ENCODE results near the gene FOXK2. TPM values are rescaled to one million over a fixed set of nuclear protein-coding genes. Genes with fewer than 3 reads are reported as not detected.
"Not testable (repeated sequence)": the region's sequence is repeated elsewhere in the genome, so short reads cannot be mapped to it uniquely, and the experiment has no call there.

Gene FOXK2
- polyA plus RNA-seq, 2 of the 4 experiments (the other 2 are of a cell fraction) = 34.8 to 39.2 TPM

- WGBS (ENCODE audit: missing lambda C conversion rate) = 94% methylated on average over 13 of the region's 13 CpGs
- Histone ChIP-seq H3K4me3 (no peak overlapping the region), H3K4me2 (no peak overlapping the region), H3K27ac (no peak overlapping the region), H3K9me3 (no peaks in the 10 kb centered on the region), H3K4me1 (peaks cover 27% of the 10 kb centered on the region)
- POLR2A ChIA-PET = no interaction called here
- ATAC-seq = no peak
- CTCF ChIA-PET = interaction anchor here (1.0 to 3.2 kb wide), 13 partner anchors 9 to 200 kb away, joined by 3 to 26 read pairs (median 10); partner anchors contain the start of gene FOXK2
- DNase-seq (ENCODE audit: low read depth in 1 of 2, low spot score in 1 of 2) = no peak
- no peak for FAIRE-seq
- TF ChIP-seq CHD4 (IDR thresholded peaks at IDR 0.05; ENCODE audit: borderline replicate concordance) (no peak), BHLHE40 (IDR thresholded peaks at IDR 0.05; ENCODE audit: low read depth, low read length) (no peak), REST (IDR thresholded peaks at IDR 0.05) (no peak), JUNB (IDR thresholded peaks at IDR 0.05) (no peak), CTCF (IDR thresholded peaks at IDR 0.05) (no peak), CBX8 (IDR thresholded peaks at IDR 0.05) (no peak), RAD21 (conservative IDR thresholded peaks at IDR 0.05 in 1 of 2, IDR thresholded peaks at IDR 0.05 in 1 of 2) (no peak), POLR2AphosphoS2 (conservative IDR thresholded peaks at IDR 0.05; ENCODE audit: low read length) (no peak), EHMT2 (IDR thresholded peaks at IDR 0.05; ENCODE audit: low read depth) (no peak)
Measured at GRCh38 chr17:82552580-82552979, 33.0 kb downstream of the FOXK2 start.

- ChIA-PET POLR2A (no interaction called here), CTCF (interaction anchor here (0.6 to 3.2 kb wide), 40 partner anchors 8 to 380 kb away, joined by 3 to 33 read pairs (median 5); partner anchors contain the start of gene FOXK2)
- FAIRE-seq (no peak), DNase-seq (ENCODE audit: low read depth in 1 of 2, low spot score in 1 of 2) (no peak), ATAC-seq (0 out of 6 replicates have a peak, but pooled peaks of 1 of the 2 experiments have one; percentile 33)
- no peaks in the 10 kb centered on the region for H3K9me3 ChIP-seq
- no peak overlapping the region for H3K4me3 ChIP-seq
- H3K27ac ChIP-seq = no peak overlapping the region
- H3K4me2 ChIP-seq = no peak overlapping the region
- TF ChIP-seq ZFP36 (IDR thresholded peaks at IDR 0.05; ENCODE audit: borderline replicate concordance, partially characterized antibody) (no peak), HOXB13 (CRISPR knock-in tag; IDR thresholded peaks at IDR 0.05; ENCODE audit: low read depth) (no peak)
- H3K4me1 ChIP-seq = peaks cover 27% of the 10 kb centered on the region
- 88% methylated on average over 18 of the region's 18 CpGs for WGBS (ENCODE audit: missing lambda C conversion rate)
Measured at GRCh38 chr17:82553210-82553930, 33.8 kb downstream of the FOXK2 start.

GRCh38 chr17:82557510-82557909 lies 38.0 kb downstream of the FOXK2 start:
- H3K27ac ChIP-seq; POLR2A ChIA-PET; FAIRE-seq; H3K4me3 ChIP-seq; ATAC-seq; H3K9me3 ChIP-seq; H3K4me2 ChIP-seq; DNase-seq (ENCODE audit: low read depth in 1 of 2, low spot score in 1 of 2): not testable (repeated sequence)
- peaks cover 40% of the 10 kb centered on the region for H3K4me1 ChIP-seq
- WGBS (ENCODE audit: missing lambda C conversion rate) = 95% methylated on average over 2 of the region's 2 CpGs
- CTCF ChIA-PET = interaction anchor here (1.0 to 4.1 kb wide), 2 partner anchors 8 to 21 kb away, joined by 3 to 26 read pairs; no protein-coding TSS in a partner anchor
